ENCODE results near the gene DPYSL4. TPM values are rescaled to one million over a fixed set of nuclear protein-coding genes. Genes with fewer than 3 reads are reported as not detected.

Gene DPYSL4
- polyA plus RNA-seq, 4 donors, result 13.6 to 19.4 (median 18.8) TPM

DNA sequence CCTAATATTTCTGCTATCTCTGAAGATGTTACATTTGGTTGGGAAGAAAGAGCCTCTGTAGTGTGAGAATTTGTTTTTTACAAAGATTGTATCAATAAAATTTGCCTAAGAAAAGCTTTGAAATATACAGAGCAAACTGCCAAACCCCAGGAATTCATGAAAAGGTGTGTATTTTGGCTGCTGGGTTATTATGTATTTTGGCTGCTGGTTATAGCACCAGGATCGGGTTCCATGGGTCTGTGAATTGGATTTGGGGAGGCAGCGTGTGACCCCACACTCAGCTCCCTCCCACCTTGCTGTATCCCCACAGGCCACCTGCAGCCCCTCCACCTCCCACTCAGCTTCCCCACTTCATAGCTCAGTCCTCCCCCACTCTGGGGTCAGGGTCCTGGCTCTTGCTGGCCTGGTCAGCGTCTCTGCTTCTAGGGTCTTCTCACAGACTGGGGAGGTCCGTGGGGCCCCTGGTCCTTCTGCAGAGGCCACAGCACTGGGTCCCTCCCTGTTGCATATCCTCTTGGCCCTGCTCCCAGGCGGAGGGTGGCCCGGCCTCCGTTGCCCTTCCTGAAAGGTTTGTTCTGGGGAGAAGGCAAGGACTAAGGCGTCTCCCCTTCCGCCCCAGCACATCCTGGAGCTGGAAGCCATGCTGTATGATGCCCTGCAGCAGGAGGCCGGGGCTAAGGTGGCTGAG, 24.0 kb upstream of the DPYSL4 start:
- no peak for DNase-seq (ENCODE audit: low read depth in 4 of 4, low spot score in 3 of 4)

DNA sequence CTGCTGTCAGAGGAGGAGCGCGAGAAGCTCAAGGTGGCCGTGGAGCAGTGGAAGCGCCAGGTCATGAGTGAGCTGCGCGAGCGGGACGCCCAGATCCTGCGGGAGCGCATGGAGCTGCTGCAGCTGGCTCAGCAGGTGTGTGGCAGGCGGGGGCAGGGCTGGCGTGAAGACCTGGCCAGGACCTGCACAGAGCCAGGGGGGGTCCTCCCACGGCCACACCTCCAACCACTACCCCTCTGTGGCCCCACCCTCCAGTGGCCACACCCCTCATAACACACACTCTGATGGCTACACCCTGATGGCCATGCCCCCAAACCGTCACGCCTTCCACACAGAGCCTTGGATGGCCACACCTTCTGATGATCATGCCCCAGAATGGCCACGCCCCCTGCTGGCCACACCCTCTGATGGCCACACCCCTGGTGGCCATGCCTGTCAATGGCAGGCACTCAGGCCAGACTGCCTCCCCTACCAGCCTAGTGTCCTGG, 23.4 kb upstream of the DPYSL4 start:
- no peak for DNase-seq (ENCODE audit: low read depth in 4 of 4, low spot score in 3 of 4)

DNA sequence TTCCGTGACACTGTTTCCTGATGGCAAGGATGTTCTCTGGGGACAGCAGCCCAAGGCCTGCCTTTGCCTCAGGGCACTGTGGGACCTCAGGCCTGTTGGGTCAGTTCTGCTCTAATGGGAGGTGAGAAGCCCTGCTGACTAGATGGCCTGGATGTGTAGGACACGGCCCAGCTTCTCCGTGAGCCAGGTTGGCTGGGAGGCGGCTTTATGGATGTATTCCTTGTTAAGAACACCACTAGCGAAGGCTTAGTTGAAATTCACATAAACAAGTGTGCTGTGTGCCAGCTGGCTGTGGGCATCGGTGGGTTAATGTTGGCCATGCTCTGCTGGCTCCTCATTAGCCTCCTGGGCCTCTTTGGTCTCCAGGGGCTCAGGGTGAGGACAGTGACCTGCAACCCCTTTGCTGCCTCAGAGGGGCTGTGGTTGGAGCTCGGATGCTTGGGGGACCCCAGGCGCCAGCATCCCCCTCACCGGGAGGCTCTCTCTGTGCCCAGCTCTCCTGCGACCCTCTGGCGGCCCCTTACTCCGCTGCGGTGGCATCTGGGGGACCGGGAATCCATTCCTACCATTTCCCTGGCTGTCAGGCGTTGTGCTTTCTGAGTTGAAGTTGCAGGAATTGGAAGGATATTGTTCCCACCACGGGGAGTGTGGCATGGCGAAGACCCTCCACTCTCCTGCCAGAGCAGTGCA, 22.8 kb upstream of the DPYSL4 start:
- DNase-seq (ENCODE audit: low read depth in 4 of 4, low spot score in 3 of 4), result no peak

DNA sequence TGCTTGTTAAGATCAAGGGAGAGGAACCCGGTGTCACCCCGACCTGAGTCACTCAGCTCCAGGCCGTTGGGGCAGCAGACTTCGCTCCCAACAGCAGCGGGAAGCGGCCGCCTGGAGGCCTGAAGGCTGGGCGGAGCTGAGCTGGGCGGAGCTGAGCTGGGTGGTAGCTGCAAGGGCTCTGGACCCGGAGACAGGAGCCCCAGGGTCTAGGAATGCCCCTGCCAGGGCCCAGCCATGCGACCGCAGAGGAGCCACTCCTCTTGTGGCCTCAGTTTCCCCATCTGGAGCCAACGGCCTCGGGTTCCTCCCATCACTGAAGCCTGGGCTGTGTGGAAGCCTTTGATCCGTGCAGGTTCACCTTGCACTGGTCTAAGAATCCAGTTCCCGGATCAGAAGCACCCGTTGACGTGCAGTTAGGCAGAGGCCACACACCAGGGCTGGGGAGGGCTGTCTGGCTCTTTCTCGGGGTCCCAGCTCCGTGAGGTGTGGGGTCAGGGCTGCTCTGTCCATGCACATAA, 21.9 kb upstream of the DPYSL4 start:
- DNase-seq (ENCODE audit: low read depth in 4 of 4, low spot score in 3 of 4), result no peak

DNA sequence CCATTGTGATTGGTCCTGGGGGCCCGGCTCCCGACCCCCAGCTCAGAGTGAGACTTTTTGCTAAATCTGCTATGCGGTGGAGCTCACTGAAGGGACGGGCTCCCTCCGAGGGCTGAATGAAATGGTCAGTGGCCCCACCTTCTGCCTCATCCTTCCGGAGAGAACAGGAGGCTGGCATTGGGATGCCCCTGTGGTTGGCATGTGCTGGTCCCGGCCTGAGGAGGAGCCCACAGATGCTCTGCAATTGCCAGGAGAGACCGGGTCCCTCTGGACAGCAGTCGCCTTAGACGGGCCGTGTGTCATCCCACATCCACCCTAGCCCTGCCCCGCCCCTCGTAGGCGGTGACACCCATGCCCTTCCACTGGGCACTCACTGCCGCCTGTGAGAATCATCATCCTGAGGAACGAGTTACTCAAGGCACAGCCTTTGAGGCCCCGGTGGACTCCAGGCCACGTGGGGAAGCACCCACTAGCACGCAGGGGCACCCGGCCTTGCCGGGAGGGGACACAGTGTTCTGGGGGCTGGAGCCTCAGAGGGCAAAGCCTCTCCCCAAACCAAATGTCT, 21.2 kb upstream of the DPYSL4 start:
- DNase-seq (ENCODE audit: low read depth in 4 of 4, low spot score in 3 of 4), result no peak

DNA sequence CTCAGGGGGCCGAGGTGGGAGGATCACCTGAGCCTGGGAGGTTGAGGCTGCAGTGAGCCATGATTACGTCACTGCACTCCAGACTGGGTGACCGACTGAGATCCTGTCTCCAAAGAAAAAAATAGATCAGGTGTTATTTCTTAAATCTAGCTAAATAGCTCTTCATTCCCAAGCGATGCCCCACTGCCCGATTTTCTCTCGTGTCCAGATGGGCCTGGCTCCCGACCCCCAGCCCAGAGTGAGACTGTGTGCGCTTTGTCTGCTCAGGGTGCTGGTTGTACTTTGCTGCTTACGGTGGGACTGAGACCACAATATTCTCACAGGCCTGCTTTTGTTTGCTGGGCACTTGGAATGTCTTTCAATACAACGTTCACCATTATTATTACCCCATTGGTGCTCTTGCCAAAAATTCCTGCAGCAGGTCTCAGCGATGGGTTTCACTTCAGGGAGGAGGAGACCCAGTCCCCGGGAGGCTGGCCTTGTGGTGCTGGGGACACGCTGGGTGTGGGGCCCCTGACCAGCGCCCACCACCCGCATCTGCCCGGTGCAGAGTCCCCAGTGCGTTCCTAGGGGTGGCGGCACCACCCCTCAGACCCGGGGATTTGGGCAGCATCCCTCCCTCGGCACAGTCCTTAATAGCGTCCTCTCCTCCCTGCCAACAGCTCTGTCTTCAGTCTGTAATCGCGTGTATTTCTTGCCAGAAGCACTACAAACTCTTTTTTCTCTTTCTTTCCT, 20.4 kb upstream of the DPYSL4 start:
- DNase-seq (ENCODE audit: low read depth in 4 of 4, low spot score in 3 of 4), result no peak

DNA sequence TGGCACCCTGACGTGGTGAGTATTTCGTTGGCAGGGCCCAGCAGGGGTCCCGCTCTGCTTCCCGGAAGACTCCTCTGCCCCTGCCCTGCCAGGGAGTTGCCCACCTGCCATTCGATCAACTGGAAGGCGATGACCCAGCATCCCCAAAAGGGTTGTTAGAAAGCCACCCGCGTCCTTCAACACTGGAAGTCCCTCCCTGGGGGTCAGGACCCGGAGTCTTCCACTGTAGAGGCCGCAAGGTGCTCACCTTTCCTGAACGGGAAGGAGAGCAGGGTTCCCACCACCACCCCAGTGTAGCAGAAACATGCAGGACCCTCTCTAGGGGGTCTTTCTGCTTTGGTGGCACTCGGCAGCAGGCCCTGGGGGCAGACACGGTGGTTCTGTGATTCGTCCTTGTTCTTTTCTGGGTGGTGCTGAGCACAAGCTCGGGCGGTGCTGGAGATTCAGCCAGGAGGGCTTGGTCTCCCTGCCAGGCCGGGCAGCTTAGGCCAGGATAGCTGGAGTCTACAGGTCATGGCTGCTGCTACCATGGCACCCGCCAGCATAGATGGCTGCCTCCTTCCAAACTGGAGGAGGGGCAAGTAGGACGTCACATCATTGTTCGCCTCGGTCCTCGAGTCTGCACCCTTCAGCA, 19.6 kb upstream of the DPYSL4 start:
- DNase-seq (ENCODE audit: low read depth in 4 of 4, low spot score in 3 of 4), result no peak

DNA sequence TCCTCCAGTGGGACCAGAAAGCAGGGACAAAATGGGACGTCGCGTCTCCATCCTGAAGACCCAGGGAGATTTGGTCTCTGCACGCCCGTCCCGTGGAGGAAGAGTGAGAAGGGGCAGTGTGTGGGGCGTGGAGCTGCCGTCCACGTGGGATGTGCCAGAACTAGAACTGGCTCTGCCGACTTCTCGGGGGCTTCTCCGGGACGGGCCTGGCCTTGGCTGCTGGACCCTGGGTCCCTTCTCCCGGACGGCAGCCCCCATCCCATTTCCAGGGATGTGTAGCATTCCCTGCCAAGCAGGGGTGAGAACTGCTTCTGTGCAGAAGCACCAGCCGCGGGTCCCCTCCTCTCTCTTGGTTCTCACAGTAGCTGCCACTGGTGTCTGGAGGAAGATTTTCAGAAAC, 18.8 kb upstream of the DPYSL4 start:
- no peak for DNase-seq (ENCODE audit: low read depth in 4 of 4, low spot score in 3 of 4)

DNA sequence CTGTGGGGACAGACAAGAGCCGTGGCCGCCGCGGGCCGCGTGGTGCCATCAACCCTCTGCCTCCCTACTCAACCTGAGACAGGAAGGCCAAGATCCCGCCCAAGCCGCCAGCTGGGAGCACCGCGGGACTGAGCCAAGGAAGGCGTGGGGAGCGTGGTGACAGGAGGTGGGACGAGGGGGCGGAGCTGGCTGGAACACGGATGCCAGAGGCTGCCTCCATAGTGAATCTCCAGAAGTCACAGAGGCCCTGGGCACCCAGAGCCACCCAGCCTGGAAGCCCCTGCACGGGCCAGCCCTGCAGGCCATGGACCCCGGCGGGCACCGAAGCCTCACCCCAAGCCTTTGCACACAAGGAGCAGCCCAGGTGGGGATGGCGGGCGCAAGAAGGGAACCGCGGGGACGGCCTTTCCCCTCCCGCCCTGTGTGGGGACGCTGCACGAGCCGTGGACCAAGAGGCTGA, 18.1 kb upstream of the DPYSL4 start:
- no peak for DNase-seq (ENCODE audit: low read depth in 4 of 4, low spot score in 3 of 4)

DNA sequence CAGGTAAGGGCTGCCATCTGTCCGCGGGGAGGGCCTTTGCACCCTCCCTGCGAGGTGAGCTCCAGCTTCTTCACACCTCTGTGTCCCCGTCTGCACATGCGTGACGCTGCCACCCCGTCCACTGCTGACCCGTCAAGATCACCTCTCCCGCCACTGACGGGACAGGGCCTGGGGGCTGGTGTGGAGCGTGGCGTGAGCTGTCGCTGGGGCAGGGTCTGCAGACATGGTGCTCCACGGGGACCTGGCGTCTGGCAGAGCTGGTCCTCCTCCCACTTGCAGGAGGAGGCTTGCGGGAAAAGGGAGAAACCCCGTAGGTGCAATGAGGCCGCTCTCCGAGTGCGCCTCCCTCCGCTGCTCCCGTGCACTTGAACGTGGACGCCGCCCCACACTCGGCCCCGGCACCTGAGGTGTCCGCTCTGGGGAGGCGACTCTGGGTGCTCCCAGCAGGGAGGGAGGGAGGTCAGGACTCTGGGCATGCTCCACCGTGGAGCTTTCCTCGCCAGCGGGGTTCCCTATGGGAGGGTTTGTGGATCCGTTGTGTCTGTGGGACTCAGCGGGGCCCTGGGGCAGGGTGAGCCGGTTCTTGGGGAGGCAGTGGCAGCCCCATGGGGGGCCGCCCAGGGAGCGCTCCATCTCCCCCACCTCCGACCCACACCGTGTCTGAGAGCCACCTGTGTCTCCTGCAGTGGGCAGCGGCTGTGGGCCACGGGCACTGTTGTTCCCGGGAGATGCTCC, 17.6 kb upstream of the DPYSL4 start:
- DNase-seq (ENCODE audit: low read depth in 4 of 4, low spot score in 3 of 4), result no peak

DNA sequence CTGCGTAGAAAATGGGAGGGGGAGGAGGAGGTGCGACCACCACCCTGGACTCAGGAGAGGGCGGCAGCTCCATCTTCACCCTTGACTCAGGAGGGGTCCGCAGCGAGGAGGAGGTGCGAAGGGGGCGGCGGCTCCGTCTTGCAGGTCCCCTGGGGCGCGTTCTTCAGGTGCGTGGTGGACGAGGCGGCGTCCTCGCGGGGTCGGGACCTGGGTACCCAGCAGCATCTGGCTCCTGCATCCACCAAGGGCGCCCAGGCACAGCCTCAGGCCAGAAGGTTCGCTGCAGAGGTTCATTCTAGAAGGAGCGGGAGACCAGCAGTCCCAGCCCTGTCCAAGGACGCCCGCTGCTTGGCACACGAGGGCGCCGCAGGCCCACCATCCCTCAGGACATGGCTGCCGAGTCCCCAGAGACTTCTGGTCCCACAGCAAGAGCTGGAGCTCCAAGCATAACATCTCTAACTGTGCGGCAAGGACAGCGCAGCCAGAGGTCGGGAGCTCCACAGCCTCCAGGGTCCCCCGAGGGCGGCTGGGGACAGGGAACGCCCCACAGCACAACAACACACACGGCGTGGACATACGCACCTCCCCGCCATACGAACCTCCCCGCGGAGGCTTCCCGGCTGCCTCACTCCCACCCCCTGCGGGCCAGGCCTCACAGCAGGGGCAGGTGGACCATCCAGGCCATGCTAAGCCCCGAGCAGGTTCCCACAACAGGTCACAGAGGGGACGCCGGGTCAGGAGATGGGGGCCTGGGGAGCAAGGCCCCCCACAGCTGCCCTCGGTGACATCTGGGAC, 16.8 kb upstream of the DPYSL4 start:
- DNase-seq (ENCODE audit: low read depth in 4 of 4, low spot score in 3 of 4), result no peak

DNA sequence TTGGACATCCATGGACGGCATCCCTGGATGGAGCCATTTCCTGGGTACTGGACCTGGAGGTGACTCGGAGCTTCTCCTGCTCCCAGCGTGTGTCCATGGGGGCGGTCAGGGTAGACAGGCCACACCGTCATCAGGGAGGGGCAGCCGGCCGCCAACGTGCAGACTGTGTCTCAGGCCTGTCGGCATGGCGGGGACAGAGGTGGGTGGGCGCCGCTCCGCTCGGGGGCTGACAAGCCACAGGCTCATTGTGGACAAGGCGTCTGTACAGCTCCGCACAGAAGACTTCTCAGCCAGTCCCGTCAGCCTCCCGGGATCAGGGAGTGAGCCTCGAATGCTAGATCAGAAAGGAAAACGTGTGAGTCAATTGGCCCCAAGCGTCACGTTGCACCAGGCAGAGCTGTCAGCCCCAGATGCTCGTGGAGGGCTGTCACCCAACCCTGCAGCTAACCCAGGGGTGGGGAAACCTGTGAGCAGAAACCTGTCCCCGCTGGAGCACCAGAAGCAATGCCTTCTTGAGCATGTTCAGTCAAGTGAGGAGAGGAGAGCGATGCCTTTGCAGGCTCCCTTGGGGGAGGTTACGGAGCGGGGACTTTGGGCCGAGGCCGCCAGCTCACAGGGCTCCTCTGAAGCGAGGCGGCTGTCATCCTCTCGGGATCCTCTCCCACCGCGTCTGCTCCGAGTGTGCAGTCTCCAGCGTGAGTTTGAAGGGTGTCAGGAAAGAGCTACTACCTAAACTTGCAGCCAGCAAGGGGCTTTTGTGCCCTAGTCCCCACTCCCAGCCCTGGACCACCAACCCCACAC, 16.0 kb upstream of the DPYSL4 start:
- DNase-seq (ENCODE audit: low read depth in 4 of 4, low spot score in 3 of 4), result no peak

DNA sequence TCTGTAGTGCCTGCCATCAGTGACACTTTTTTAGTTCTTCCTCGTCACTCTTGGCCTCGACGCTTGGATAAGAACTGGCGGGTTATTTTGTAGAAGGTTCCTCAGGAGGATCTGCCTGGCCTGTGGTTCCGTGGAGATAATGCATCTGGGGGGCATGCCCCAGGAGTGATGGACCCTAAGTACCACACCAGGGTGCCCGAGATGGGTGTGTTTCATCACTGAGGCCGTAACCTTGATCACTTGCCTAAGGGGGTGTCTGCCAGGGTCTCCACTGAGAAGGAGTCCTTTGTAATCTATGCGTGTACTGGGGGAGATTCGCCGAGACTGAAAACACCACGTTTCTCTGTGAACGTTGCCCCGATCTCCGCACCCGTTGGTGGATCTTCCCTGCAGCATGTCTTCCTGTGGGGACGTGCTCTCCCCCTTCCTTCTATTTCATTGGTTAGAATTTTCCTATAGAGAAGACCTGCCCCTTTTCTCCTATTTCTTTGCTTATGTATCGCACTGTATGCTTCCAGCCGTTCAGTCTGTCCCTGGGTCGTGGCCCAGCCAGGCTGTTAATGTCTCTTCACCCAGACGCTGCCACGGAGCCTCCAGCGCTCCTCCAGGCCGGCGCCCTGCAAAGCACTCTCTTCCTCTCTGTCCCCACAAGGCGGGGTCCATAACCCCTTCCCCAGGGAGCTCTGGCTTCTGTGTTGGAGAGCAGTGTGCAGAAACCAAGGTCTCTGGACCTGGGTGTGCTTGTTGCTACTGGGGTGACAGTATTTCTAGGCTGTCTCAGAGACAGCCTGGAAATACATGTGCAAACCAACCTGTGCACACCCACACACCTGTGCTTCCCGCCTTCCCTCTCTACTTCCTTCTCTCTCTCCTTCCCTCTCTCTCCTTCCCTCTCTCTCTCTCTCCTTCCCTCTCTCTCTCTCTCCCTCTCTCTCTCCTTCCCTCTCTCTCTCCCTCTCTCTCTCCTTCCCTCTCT, 14.4 kb upstream of the DPYSL4 start:
- DNase-seq (ENCODE audit: low read depth in 4 of 4, low spot score in 3 of 4), result no peak

DNA sequence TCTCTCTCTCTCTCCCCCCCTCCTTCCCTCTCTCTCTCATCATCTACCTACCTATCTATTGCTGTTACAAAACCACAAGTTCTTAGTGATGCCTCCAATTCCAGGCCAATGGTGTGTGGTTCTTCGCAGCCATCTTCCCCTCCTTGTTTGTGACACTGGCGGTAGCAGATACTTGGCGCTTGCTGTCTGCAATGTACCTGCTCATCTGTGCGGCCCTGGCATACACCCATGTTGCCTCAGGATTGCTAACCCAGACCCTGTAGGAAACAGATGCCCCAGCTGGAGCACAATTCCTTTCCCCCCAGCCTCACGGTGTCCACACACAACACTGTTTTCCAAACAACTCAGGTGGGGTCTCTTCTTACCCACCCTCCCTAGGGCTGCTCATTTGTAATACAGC, 13.6 kb upstream of the DPYSL4 start:
- no peak for DNase-seq (ENCODE audit: low read depth in 4 of 4, low spot score in 3 of 4)

DNA sequence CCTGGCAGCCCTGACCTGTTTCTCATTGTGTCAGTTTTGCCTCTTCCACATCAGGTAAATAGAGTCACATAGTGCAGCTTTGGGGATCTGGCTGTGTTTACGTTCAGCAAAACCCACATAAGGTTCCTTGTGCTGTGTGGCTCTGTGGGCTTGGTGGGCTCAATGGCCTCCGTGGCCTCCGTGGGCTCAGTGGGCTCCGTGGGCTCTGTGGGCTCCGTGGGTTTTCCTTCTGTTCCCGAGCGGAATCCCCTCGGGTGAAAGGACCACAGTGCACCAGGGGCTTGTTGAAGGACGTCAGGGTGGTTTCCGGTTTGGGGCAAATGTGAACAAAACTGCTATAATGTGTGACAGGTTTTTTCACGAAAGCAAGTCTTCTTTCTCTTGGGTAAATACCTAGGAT, 12.5 kb upstream of the DPYSL4 start:
- DNase-seq (ENCODE audit: low read depth in 4 of 4, low spot score in 3 of 4), result no peak

DNA sequence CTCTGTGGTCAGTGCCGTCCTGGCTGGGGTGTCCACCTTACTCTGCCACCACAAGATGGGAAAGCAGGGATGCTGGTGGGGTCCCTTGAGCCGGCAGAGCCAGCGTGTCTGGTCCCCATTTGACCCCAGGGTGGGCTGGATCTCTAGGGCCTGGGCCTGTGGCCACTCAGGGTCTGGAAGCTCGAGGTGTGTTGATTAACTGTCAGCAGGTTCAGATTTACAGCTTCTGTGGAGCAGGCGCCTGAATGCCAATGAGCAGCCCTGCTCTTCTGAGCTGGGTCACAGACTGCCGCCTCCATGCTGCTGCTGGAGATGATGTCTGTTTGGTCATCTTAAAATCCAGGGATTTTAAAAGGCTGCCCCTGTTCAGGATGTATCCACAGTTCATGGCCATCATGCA, 11.3 kb upstream of the DPYSL4 start:
- no peak for DNase-seq (ENCODE audit: low read depth in 4 of 4, low spot score in 3 of 4)

DNA sequence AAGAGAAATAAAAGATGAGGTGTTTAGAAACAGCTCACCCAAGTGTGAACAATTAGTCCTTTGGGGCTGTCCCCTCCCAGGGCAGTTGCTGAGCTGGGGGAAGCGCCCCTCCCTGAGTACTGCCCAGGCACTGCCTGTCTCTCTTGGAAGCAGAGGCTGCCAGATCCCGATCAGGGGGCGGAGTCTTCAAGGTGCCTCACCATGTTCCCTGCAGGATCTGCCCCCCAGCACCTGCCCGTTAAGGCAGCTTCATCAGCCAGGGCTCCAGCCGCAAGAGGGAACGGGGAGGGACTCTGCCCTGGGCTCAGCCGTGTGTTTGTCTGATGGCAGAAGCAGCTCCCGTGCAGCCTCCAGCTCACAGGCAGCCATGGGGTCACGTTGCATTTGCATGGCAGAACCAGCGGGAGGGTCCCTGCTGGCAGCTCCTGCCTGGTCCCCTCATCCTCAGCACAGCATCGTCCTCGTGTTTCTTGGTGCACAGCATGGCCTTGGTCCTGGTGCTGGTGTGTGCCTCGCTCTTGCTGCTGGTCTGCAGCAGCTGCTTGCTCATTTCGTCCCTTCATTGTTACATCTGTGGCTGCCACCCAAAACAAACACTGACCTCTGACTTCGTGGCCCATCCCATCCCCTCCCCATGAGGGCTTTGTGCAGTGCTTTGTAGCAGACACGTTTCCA, 10.7 kb upstream of the DPYSL4 start:
- no peak for DNase-seq (ENCODE audit: low read depth in 4 of 4, low spot score in 3 of 4)

Measured in left renal pelvis (tissue), 4 donors.